RCC 7860 (cell line): ENCODE data around the gene SNUPN.

Source experiments
- DNase-seq: peaks from one replicate; pipeline ENCODE4 v3.0.0-alpha.2; 2015; ENCODE audit warnings: low spot score
- FAIRE-seq: peaks from 2 replicates; lab custom pipeline; 2012; peaks lifted over from hg19 to GRCh38; lab: Jason Lieb, UNC

SNUPN gene

DNA sequence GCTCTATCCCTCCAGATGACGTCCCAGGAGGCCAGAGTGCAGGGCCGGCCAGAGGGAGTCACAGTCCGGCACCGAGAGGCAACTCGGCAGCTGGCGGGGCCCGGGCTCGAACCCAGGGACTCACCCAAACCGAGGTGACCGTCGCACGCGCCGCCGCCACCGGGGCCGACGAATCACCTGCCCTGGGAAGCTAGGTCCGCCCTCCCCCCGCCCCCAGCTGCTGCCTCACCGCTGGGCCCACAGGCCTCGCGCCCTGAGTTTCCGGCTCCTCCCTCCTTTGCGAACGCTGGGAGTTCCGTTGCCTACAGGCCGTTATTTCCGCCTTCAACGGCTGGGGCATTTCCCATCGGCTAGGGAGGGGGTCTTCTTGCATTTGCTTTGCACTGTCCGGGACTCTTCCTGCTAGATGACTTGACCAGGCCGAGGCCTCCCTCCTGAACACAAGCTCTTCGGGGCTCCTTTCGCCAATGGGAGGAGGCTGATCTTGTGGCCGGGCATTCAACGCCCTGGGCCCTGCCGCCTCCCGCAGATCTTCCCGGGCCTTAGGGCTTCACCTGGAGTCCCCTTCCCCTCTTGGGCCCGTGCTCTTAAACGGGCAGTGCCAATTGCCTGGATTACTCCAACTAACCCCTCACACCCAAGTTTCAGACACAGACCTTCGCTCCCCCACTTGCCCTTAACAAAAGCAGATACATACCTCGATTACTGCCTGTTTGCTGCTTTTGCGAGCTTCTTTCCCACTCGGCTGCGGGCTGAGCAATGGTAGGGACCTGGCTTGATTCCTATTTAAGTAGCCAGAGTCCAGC lies at the start of gene SNUPN:
SNUPN (minus strand) TSS at position 184 of the 806 bp plus-strand sequence. CDS start 4,674 bp downstream, outside the sequence.
- DNase-seq = peak; percentile 83

GRCh38 chr15:75674366-75674765 lies 48.8 kb upstream of the SNUPN start:
- no peak for DNase-seq
- FAIRE-seq = no peak

More for the DNA sequence above, at the start of gene SNUPN:
- FAIRE-seq = peak; percentile 33

DNA sequence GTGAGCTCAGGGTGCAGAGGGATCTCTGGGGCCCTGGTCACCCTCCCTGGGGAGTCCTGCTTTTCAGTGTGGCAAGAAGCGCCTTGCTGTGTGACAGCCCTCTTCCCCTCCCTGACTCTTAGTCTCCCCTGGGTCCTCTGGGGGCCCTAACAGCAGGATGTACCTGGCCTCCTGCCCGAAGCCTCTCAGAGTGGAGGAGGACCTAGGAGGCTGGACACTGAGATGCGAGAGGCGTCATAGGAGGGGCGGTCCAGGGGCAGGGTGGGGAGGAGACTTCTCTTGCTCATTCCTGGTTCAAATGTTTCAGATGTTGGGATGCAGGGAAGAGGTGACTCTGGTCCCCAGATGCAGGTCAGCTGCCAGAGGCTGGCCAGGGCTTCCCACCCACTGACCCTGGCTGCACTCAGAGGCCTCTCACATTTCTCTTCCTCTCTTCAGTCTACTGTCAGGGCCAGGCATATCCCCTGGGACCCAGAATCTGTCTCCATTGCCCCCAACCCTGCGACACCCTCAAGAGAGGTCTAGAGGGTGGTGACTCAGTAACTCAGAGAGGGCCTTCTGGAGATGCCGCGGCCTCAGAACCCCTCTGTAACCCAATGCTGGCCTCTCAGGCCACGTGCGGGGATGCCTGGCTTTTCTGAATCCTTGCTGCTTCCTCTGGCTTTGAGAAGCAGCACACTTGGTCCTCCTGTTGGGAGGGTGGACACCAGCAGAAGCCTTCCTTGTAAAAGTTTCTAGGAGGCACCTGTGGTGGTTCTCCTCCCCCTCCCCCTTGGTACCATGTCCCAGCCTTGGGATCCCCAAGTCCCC lies 48.1 kb upstream of the SNUPN start:
- no peak for DNase-seq
- FAIRE-seq = no peak

- DNase-seq = no peak
- no peak for FAIRE-seq
These were observed 47.3 kb upstream of the SNUPN start for GRCh38 chr15:75672646-75673425.

DNA sequence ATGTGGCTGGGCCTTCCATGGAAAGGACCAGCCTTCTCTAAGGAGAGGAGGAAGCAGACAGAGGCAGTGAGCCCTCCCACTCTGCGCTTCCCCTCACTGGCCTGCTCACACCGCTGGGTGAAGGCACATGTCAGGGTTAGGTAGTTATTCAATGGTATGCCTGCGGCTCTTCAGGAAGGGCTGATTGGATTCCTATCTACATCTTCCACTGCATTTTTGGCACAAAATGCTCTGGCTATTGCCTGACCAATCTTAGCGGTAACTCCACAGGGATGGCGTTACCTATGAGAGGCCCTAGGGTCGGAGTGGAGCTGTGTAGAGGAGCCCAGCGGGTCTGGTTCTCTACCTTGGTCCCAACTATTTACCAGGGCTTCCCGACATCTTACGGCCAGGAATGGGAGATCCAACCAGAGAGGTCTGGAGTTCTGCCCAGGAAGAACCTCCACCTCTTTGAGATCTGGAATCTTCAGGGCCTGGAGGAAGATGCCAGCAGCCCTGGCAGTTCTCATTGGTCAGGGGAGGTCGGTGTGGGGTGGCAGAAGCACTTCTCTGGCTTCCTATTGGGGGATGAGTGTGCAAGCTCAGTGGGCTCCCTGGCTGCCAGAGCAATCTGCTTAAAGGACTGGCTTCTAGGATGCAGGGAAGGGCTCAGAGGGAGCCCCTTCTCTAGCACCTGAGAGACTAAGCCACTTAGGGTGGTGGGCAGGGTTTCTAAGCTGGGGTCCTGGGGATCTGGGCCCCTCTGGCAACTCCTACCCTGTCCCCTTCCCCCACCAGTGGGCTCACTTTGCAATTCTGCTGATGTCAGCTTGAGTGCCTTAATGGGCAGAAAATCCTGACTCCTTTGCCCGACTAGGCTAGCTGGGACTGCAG lies 46.4 kb upstream of the SNUPN start:
- FAIRE-seq (no peak), DNase-seq (no peak)

- FAIRE-seq (no peak), DNase-seq (no peak)
These were observed 44.3 kb upstream of the SNUPN start for GRCh38 chr15:75669879-75670212.

DNA sequence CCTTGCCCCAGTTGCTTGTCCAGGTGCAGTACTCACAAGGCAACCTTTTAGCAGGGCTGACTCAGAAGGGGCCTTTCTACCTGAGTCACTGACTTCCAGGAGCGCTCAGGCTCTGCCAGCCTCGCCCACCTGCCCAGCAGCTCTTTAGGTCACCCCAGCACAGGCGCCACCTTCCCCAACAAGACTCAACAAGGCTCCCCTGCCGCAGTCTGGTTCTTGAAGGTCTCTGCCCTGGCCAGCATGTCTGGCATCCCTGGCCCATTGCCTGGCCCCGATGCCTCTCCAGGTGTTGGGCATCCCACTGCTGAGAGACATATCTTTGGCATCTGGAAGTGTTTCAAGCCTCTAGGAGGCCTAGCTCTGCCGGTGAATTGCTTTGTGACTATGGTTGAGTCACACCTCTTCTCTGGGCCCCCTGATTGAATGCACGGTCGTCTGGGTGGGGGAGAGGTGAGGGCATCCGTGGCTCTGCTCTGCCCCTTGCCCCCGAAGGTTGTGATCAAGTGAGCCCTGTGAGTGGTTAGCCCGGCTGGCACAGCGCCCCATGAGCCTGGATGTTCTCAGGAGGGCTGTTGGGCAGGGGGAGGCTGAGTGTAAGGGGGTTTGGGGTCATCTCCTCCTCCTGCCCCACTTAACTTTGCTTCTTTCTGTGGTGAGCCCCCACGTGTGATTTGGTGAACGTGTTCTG lies 43.8 kb upstream of the SNUPN start:
- FAIRE-seq = no peak
- DNase-seq = peak; percentile 59

GRCh38 chr15:75666823-75667501 lies 41.4 kb upstream of the SNUPN start:
- peak; percentile 84 for FAIRE-seq
- peak; percentile 98 for DNase-seq

- DNase-seq (no peak), FAIRE-seq (no peak)
These were observed 38.5 kb upstream of the SNUPN start for GRCh38 chr15:75663931-75664421.

DNA sequence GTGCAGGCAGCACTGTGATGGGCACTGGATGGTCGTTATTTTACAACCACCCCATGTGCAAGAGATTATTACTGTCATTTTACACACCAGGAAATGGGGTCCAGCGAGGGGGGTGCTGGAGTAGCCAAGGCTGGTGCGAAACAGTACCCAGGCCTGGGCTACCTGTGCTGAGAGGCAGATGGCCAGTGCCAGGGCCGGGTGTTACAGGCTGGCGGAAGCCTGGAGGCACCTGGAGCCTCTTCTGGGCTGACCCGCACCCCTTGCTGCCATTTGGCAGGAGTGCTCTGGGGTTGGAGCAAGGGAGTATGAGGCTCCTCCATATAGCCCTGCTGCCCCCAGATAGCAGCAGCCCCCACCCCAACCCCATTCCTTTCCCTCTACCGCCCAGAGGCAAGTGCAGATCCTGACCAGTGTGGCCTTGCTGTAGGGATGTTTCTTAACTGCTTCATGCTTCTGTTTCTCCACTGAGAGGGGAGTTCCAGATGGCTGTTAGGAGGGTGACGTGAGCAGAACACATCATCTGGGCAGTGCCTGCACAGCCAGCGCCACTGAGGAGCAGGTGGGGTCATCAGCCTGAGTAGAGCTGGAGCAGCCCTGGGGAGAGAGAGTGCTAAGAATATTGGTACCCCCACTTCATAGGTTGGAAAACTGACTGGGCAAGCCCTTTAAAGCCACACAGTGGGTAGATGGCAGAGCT lies 37.4 kb upstream of the SNUPN start:
- DNase-seq (no peak), FAIRE-seq (no peak)

DNA sequence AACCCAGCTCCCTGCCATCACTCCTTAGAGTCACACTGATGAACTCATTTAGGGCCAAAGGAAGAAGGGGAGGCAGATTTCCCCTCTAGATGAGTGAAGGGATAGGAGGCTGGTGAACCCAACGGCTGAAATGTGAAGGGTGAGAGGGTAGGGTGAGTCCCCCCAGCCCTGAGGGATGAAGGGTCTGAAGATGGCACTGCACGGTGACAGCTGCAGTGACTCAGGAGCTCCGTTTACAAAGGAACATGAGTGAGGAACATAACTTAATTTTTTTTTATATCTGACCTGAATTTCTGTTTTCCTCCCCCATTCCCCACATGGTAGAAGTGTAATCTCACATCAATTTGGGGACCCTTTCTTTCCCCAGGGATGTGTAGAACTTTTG lies 36.2 kb upstream of the SNUPN start:
- DNase-seq = no peak
- FAIRE-seq = no peak

DNA sequence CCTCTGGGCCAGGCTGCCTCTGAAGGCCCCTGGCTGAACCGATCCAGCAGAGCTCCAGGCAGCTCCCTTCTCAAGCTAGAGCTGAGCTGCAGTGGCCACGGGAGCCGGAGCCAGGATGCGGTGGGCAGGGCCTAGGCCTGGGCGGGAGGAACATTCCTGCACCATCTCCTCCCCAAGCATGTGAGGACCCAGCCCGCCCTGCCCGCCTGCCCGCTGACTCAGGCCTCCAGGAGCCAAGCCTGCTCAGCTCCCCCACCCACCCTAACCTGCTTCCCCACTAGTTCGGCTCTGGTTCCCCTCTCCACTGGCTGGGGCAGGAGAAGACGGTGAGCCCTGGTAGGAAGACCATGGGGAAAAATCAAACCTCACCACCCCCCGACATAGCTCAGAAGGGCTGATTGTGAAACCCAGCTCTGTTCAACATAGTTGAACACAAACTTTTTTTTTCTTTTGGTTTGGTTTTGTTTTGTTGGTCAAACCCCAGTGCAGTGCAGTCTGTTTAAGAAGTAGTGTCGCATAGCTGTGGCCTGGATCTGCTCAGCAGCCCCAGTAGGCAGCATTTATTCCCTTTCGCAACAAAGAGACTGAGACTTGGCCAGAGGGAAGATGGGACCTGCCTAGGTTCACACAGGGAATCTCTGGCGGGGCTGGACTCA lies 35.7 kb upstream of the SNUPN start:
- FAIRE-seq (no peak), DNase-seq (peak; percentile 80)

DNA sequence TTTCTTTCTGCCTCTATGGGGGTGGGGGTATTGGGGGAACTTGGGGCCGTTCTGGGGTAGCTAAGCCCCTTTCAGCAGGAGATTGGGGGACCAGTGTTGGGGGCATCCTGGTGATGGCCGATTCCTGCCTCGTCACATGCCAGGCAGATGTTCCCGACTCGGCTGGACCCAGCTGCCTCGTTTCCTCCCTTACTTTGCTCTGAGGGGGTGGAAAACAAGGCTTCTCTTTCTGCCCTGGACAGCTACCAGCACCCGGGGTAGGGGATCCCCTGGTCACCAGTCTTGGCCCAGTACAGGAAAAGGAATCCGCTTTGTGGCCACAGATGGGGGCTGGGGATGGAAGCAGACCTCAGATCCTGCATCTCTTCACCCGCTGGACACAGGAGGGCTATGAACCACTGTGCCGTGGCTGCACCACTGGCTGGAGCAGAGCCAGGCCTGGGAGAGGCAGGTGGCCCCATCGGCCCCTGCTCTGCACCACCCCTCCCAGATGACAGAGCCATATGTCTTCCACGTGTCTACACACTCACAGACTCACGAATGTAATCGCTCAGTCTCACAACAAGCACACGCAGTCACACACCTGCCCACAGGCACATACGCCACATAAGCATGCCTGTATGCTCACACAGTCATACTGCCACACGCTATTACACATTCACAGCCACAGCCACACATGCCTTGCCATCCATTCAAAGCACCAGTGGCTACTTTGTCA lies 34.6 kb upstream of the SNUPN start:
- no peak for DNase-seq
- no peak for FAIRE-seq

- no peak for DNase-seq
These were observed 33.7 kb upstream of the SNUPN start for GRCh38 chr15:75659141-75659771.

DNA sequence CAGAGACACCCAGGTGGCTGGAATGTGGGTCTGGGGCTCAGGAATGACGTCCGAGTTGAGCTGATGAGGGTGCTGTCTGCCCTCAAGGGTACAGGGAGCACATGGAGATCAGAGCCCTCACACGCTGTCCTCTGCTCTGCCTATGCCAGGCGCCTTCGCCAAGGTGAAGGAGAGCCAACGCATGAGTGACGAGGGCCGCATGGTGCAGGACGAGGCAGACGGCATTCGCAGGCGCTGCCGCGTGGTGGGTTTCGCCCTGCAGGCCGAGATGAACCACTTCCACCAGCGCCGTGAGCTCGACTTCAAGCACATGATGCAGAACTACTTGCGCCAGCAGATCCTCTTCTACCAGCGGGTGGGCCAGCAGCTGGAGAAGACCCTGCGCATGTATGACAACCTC lies 31.3 kb upstream of the SNUPN start:
- FAIRE-seq (no peak), DNase-seq (no peak)

More at GRCh38 chr15:75659141-75659771, 33.7 kb upstream of the SNUPN start:
- FAIRE-seq = no peak

DNA sequence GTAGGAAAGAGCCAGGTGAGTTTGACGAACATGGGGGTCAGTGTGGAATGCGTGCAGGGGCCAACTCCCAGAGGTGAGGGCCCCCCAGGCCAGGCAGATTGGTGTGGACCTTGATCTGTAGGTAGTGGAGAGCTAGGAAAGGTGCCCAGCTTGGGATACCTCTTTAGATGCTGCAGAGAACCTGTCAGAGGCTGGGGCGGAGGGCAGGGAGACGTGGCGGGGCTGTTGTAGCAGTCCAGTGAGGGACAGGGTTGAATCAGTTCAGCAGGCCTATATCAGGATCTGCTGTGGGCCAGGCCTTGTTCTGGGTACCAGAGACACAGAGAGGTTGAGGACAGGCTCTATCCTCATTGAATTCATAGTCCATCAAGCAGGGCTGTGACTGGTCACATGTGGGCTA lies 30.8 kb upstream of the SNUPN start:
- no peak for DNase-seq
- FAIRE-seq = no peak

GRCh38 chr15:75655931-75656330 lies 30.4 kb upstream of the SNUPN start:
- DNase-seq (no peak), FAIRE-seq (no peak)
